Measurements from ENCODE around the gene SLC44A3. TPM values are rescaled to one million over a fixed set of nuclear protein-coding genes. Genes with fewer than 3 reads are reported as not detected.

The SLC44A3 gene
- total RNA-seq, 2 experiments from 2014 or later, result 0.27 to 0.36 TPM

- no peaks in the 10 kb centered on the region for H3K36me3 ChIP-seq (ENCODE audit: insufficient read depth, low read length)
- H3K4me1 ChIP-seq (ENCODE audit: insufficient read depth, low read length), result no peaks in the 10 kb centered on the region
- no peak overlapping the region for H3K4me3 ChIP-seq (ENCODE audit: low read length)
- POLR2A ChIA-PET, result interaction anchor here (0.6 kb wide), 1 partner anchor 20 kb away, joined by 4 read pairs; no protein-coding TSS in a partner anchor
- no peak overlapping the region for H3K27ac Mint-ChIP-seq
- no peak for ATAC-seq (ENCODE audit: poor library complexity)
- H3K4me3 Mint-ChIP-seq, result no peak overlapping the region
- no peaks in the 10 kb centered on the region for H3K36me3 Mint-ChIP-seq (ENCODE audit: low read depth)
- H3K27me3 Mint-ChIP-seq, result peaks cover 63% of the 10 kb centered on the region
- H3K27me3 ChIP-seq (ENCODE audit: control insufficient read depth in 1 of 2, insufficient read depth in 2 of 2, low read length in 2 of 2), result peaks cover under 1 to 6% of the 10 kb centered on the region in 2 experiments
- CTCF ChIA-PET, result no interaction called here
- H3K27ac ChIP-seq (ENCODE audit: low read depth in 1 of 2, low read length in 2 of 2), result no peak overlapping the region
- no peaks in the 10 kb centered on the region for H3K4me1 Mint-ChIP-seq (ENCODE audit: low read depth)
- DNase-seq, result no peak
- no peaks in the 10 kb centered on the region for H3K9me3 ChIP-seq (ENCODE audit: control insufficient read depth in 1 of 2, insufficient read depth in 1 of 2, low read length in 2 of 2)
- no peaks in the 10 kb centered on the region for H3K9me3 Mint-ChIP-seq
- no peak for TF ChIP-seq CTCF (IDR thresholded peaks at IDR 0.05)
- intact Hi-C loops (cut with DNase I, micrococcal nuclease), result loop anchor here in 1 of 2 experiments (5.0 kb wide), 1 partner anchor 62 kb away; no protein-coding TSS in a partner anchor
Measured at GRCh38 chr1:94919241-94920030, 99.3 kb downstream of the SLC44A3 start.

- Histone ChIP-seq H3K9me3 (ENCODE audit: control insufficient read depth in 1 of 2, insufficient read depth in 1 of 2, low read length in 2 of 2) (no peaks in the 10 kb centered on the region), H3K27me3 (ENCODE audit: control insufficient read depth in 1 of 2, insufficient read depth in 2 of 2, low read length in 2 of 2) (peaks cover 6% of the 10 kb centered on the region in 2 experiments), H3K27ac (ENCODE audit: low read depth in 1 of 2, low read length in 2 of 2) (no peak overlapping the region), H3K36me3 (ENCODE audit: insufficient read depth, low read length) (no peaks in the 10 kb centered on the region), H3K4me3 (ENCODE audit: low read length) (no peak overlapping the region), H3K4me1 (ENCODE audit: insufficient read depth, low read length) (no peaks in the 10 kb centered on the region)
- no peak overlapping the region for H3K27ac Mint-ChIP-seq
- TF ChIP-seq CTCF (IDR thresholded peaks at IDR 0.05), result no peak
- H3K36me3 Mint-ChIP-seq (ENCODE audit: low read depth), result no peaks in the 10 kb centered on the region
- H3K4me1 Mint-ChIP-seq (ENCODE audit: low read depth), result peaks cover 5% of the 10 kb centered on the region
- POLR2A ChIA-PET, result no interaction called here
- intact Hi-C loops (cut with DNase I, micrococcal nuclease), result loop anchor here in 1 of 2 experiments (5.0 kb wide), 1 partner anchor 63 kb away; no protein-coding TSS in a partner anchor
- CTCF ChIA-PET, result no interaction called here
- H3K9me3 Mint-ChIP-seq, result no peaks in the 10 kb centered on the region
- H3K4me3 Mint-ChIP-seq, result no peak overlapping the region
- H3K27me3 Mint-ChIP-seq, result peaks cover 69% of the 10 kb centered on the region
- ATAC-seq (ENCODE audit: poor library complexity) (no peak), DNase-seq (no peak)
Measured at GRCh38 chr1:94920061-94920460, 99.9 kb downstream of the SLC44A3 start.

- H3K27me3 ChIP-seq (ENCODE audit: control insufficient read depth in 1 of 2, insufficient read depth in 2 of 2, low read length in 2 of 2), result peaks cover 14 to 16% of the 10 kb centered on the region in 2 experiments
- H3K27me3 Mint-ChIP-seq, result peaks cover 71% of the 10 kb centered on the region
- H3K4me3 Mint-ChIP-seq, result no peak overlapping the region
- H3K4me1 Mint-ChIP-seq (ENCODE audit: low read depth), result peaks cover 16% of the 10 kb centered on the region
- intact Hi-C loops (cut with DNase I, micrococcal nuclease), result loop anchor here in 1 of 2 experiments (5.0 kb wide), 1 partner anchor 65 kb away; no protein-coding TSS in a partner anchor
- no peaks in the 10 kb centered on the region for H3K36me3 Mint-ChIP-seq (ENCODE audit: low read depth)
- ChIA-PET CTCF (no interaction called here), POLR2A (no interaction called here)
- no peak overlapping the region for H3K4me3 ChIP-seq (ENCODE audit: low read length)
- H3K9me3 Mint-ChIP-seq, result no peaks in the 10 kb centered on the region
- peaks cover 15% of the 10 kb centered on the region for H3K4me1 ChIP-seq (ENCODE audit: insufficient read depth, low read length)
- H3K36me3 ChIP-seq (ENCODE audit: insufficient read depth, low read length), result no peaks in the 10 kb centered on the region
- no peaks in the 10 kb centered on the region for H3K9me3 ChIP-seq (ENCODE audit: control insufficient read depth in 1 of 2, insufficient read depth in 1 of 2, low read length in 2 of 2)
- no peak overlapping the region for H3K27ac ChIP-seq (ENCODE audit: low read depth in 1 of 2, low read length in 2 of 2)
- DNase-seq (no peak), ATAC-seq (ENCODE audit: poor library complexity) (no peak)
- TF ChIP-seq CTCF (IDR thresholded peaks at IDR 0.05), result no peak
- no peak overlapping the region for H3K27ac Mint-ChIP-seq
Measured at GRCh38 chr1:94921977-94922376, 101.8 kb downstream of the SLC44A3 start.
